ENCODE measurements around the gene PADI6.

DNA sequence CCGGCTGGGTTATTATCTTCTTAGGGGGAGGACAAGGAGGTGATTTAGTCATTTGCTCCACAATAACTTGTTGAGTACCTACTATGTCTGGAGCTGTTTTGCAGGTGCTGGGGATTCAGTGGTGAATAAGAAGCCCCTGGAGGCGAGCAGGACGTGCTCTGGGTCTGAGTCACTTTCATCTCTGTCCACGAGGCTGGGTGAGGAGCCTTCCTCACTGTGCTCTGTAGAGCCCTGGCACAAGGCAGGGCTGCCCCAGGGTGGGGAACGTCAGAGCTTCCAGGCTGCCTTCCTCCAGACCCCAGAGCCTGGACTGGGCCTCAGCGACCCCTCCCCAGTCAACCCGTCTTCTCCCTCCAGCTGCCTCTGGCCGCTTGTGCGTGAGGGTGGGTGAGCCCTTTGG is 2.5 kb upstream of the PADI6 start:
- TF ChIP-seq, protein P1, sequence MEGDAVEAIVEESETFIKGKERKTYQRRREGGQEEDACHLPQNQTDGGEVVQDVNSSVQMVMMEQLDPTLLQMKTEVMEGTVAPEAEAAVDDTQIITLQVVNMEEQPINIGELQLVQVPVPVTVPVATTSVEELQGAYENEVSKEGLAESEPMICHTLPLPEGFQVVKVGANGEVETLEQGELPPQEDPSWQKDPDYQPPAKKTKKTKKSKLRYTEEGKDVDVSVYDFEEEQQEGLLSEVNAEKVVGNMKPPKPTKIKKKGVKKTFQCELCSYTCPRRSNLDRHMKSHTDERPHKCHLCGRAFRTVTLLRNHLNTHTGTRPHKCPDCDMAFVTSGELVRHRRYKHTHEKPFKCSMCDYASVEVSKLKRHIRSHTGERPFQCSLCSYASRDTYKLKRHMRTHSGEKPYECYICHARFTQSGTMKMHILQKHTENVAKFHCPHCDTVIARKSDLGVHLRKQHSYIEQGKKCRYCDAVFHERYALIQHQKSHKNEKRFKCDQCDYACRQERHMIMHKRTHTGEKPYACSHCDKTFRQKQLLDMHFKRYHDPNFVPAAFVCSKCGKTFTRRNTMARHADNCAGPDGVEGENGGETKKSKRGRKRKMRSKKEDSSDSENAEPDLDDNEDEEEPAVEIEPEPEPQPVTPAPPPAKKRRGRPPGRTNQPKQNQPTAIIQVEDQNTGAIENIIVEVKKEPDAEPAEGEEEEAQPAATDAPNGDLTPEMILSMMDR (IDR thresholded peaks at IDR 0.05): no peak
- no peak for TF ChIP-seq EZH2 (IDR thresholded peaks at IDR 0.05)
- TF ChIP-seq EZH2phosphoT487 (IDR thresholded peaks at IDR 0.05): no peak
